CD4-positive, alpha-beta T cell treated with Interferon gamma for 1 hour (primary cell): ENCODE data around the gene PCSK6.
"Not testable (repeated sequence)": the region's sequence is repeated elsewhere in the genome, so short reads cannot be mapped to it uniquely, and the experiment has no call there.

Experiments
- DNase-seq: peaks from one replicate; pipeline ENCODE4 v3.0.0-alpha.2; 2020

Gene PCSK6

DNA sequence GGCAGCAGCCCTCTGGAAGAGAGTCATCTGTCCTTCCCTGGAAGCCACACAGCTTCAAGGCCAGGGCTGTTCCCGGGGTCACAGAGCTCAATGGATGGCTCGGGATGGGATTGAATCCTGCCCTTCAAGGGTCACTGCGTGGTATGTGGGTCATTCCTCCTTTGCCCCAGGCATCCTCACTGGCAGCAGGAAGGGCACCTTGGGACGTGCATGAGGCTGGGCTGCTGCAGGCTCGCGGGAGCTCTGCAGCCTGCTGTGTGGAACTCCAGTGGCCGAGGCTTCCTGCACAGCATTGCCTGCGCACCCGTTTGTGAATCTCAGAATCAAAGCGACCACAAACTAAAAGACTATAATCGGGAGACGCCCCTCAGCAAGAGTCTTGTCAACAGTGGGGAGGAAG, 60.7 kb downstream of the PCSK6 start:
- DNase-seq = no peak

GRCh38 chr15:101427606-101428487, 61.7 kb downstream of the PCSK6 start:
- no peak for DNase-seq

DNA sequence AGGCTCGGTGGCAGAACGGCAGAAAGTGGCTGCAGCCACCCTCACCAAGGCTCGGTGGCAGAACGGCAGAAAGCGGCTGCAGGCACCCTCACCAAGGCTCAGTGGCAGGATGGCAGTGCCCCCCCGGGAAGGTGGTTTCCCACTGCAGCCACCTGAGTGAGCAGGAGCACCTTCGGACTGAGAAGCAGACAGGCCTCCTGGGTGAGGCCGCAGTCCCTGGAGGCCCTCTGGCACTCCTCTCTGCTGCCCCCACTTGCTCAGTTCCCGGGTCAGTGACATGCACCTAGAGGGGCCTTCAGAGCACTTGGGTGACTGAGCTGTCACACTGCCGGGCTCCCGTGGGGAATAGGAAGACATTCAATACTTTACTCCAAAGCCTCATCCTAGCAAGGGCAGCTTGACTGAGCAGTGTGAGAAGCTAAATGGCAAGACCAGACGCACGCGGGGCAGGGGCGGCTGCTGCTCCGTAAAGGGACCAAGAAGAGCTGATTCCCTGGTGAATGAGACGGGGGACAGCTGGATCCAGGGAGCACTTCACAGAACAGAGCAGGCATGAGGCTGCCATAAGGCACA, 62.7 kb downstream of the PCSK6 start:
- DNase-seq = no peak

- DNase-seq = no peak
Measured at GRCh38 chr15:101425787-101426365, 63.6 kb downstream of the PCSK6 start.

DNA sequence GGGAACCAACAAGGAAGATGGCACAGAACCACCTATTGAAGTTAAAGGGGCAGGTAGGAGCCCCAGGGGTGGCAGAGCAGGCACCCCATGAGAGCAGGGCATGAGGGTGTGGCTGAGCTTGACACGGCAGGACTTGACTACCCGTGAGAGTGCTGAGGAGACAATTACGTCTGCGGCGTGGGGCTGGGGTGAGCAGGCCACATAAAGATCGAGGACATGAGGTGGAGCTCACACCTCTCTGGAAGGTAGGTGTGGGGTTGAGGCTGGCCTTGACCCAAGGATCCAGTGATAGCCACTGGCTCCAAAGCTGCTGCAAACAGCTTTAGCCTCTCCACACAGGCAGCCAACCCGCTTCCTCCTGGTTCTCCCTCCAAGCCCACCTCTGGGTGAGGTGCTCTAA, 64.5 kb downstream of the PCSK6 start:
- no peak for DNase-seq

DNA sequence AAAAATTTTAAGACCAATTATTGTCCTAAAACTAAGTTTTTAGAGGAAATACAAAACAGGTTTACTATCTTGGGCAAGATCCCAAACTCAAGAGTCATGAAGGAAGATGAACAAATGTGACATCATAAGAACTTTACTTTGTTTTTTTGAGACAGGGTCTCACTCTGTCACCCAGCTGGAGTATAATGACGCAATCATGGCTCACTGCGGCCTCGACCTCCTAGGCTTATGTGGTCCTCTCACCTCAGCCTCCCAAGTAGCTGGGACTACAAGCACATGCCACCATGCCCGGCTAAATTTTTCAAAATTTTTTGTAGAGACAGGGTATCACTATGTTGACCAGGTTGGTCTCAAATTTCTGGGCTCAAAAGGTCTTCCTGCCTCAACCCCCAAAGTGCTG, 69.3 kb downstream of the PCSK6 start:
- DNase-seq = no peak

- DNase-seq = not testable (repeated sequence)
Measured at GRCh38 chr15:101416475-101416874, 73.0 kb downstream of the PCSK6 start.

DNA sequence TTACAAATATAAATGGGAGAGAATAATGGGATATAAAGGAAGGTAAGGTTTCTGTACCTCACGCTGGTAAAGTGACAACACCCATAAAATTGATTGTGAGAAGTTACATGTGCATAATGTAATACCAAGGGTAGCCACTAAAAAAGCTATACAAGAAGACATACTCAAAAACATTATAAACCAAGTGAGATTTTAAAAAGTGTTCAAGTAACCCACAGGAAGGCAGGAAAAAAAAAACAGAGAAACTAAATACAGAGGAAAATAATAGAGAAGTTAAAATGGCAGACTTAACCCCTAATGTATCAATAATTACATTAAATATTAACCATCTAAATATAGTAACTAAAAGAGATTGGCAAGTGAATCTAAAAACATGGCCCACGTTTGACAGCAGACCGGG, 76.3 kb downstream of the PCSK6 start:
- DNase-seq = no peak

DNA sequence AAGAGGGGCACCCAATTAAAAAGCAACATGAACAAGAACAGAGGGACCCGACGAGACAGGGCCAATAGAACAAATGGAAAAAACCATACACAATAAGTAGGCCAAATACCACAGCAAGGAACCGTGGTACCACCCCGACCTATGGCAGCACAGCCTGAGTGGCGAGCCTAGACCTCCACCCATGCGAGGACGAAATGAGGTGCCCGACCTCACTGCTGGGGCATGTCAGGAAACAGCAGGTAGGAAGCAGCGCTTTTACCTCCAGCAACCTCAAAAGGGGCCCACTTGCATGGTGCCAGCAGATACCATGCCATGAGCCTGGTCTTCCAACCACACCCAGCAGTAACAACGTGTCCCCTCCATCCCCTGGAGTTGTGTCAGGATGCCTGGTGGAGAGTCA, 77.9 kb downstream of the PCSK6 start:
- no peak for DNase-seq

GRCh38 chr15:101411085-101411484, 78.4 kb downstream of the PCSK6 start:
- DNase-seq = no peak

DNA sequence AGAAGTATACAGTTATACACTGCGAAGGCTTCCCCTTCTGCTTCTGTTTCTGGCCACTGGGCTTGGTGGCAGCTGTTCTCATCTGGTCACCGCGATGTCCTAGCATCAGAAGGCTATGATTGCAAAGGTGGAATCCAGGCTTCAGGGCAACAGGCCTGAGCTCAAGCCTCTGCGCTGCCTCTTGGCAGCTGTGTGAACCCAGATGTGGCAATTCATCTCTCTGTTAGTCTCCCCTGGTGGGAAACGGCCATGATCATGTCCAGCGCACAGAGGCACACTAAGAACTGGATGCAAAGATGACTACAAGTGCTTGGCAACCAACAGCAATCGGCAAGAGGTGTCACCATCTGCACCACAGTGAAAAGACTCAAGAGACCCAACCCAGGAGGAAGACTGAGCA, 78.9 kb downstream of the PCSK6 start:
- DNase-seq = no peak

DNA sequence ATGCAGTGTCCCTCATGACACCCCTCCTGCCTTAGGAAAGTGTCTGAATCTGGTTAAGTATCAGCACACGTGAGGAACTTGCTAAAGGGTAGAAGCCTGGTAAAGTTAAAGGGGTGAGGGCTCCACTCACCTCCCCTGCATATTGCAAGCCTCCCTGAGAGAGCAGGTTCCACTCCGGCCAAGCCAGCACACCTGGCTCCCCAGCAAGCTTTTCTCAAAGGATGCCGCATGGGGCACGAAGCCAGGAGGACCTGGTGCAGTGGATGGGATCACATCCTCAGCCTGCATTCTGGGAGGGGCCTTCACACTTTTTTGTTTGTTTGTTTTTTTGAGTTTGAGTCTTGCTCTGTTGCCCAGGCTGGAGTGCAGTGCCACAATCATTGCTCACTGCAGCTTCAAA, 79.9 kb downstream of the PCSK6 start:
- DNase-seq = no peak

- DNase-seq = no peak
Measured at GRCh38 chr15:101407966-101408775, 81.3 kb downstream of the PCSK6 start.

DNA sequence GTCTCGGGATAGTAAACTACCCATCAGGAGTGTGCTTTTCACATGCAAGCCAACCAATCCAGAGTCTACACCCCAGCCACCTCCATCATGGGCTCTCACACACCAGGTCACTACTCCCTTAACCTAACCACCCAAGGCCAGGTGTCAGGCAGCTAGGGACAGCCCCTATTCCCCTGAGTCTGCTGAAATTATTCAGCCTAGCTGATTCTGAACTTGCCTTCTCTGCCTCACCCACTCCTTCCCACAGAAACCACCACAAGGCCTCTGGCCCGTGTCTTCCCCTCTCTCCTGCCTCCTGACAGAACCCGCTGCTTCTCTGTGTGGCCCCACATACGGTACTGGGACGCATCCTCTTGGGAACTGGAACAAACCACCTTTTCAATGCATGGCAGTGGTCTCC, 82.1 kb downstream of the PCSK6 start:
- no peak for DNase-seq

- no peak for DNase-seq
Measured at GRCh38 chr15:101406526-101407195, 82.8 kb downstream of the PCSK6 start.

DNA sequence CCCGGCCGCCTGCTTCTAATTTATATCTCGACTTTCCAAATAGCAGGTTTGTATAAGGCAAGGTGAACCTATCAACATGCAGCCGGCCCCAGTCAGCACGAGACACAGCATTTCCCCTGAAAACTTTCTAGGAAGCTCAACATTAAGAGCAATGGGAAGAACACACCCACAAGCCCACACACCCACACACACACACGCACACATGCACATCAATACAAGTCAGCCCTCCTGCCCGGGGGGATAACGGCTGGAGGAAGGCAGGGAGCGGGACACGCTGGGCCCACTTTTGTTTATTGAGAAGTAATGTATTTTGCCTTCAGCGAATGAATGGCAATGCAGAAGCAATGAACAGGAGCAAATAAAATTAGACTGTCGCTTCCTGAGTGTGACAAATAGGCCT, 83.5 kb downstream of the PCSK6 start:
- DNase-seq = no peak

DNA sequence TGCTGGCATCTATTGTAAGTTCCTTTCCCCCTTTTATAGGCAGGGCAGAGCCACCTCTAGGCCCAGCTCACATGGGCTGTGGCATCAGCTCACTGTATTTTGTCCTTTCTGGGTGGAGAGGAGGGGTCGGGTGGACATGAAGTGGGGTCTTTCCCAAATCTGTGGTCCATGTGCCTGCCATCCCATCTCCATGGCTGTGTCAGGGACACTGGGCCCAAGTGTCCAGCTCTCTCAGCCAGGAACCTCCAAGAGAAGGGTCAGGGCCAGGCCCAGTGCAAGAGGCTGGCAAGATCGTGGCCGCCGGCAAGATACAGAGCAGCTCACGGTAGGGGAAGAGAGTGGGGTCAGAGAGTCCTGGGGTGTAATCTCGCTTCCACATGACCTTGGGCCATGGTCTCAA, 85.3 kb downstream of the PCSK6 start:
- DNase-seq = no peak

- DNase-seq = not testable (repeated sequence)
Measured at GRCh38 chr15:101402883-101403282, 86.6 kb downstream of the PCSK6 start.

DNA sequence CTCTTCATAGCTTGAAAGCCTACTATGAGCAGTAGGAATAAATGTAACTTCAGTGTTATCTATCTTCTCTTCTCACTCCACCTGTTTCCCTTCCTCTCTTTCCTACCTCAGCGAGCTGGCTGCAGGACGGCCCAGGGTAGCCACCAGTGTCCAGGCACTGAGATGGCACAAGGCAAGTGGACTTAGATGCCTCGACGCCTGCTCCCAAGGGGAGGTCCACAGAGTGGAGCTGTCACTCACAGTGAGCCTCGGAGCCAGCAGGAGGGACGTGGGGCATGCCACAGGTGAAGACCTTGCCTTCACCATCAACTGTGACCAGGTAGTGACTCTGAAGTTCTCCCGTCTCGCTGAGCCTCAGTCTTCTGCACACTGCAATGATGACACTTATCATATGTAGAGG, 88.2 kb downstream of the PCSK6 start:
- no peak for DNase-seq

DNA sequence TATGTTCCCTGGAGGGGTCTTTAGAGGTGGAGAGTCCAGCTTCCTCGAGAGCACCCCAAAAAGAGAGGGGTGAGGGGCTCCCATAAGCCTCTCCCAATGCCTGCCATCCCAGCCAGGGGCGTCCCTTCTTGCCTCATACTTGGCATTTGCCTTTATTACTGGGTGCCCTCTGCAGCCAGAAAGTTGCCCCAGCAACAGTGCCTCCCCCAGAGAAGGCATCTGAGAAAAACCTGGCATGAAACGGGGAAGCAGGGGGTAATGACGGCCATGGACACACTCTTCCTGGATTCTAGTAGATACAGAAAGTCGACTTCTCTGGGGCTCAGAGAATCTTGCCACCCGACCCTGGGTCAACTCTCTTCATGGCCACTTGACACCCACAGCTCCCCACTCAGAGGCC, 90.1 kb downstream of the PCSK6 start:
- DNase-seq = no peak

GRCh38 chr15:101398247-101398646, 91.3 kb downstream of the PCSK6 start:
- no peak for DNase-seq

GRCh38 chr15:101397521-101398003, 91.9 kb downstream of the PCSK6 start:
- DNase-seq = no peak
